Panc1 (cell line): ENCODE data around the gene ZNF474. TPM values are rescaled to one million over a fixed set of nuclear protein-coding genes. Genes with fewer than 3 reads are reported as not detected.

ENCODE experiments used
- ATAC-seq: fragments of 200-7000 bp; cut with Tn5 transposase; 2 replicates; pipeline ENCODE4 v1.9.1; 2020; ENCODE audit warnings: mild to moderate bottlenecking, moderate library complexity
- BruUV-seq: library from RNA; stranded (reverse); fragments of 400-500 nt; replicated peaks from 2 replicates; lab custom pipeline; 2021; lab: Mats Ljungman, UMichigan
- CTCF ChIA-PET: fragments of 300-600 bp; sonication (Branson Sonifier 250); formaldehyde crosslinking; loops from one replicate; lab custom pipeline; 2022; ENCODE audit warnings: antibody characterized with exemption; lab: Charles Lee
- POLR2A ChIA-PET: fragments of 300-600 bp; sonication (Branson Sonifier 250); formaldehyde crosslinking; loops from one replicate; lab custom pipeline; 2022; ENCODE audit warnings: antibody characterized with exemption; lab: Charles Lee
- DNase-seq: peaks from one replicate; pipeline ENCODE4 v3.0.0-alpha.2; 2010; ENCODE audit warnings: low read depth, low spot score
- H3K27ac ChIP-seq: 2 replicates; pipeline ENCODE4 v1.5.1; 2011; ENCODE audit warnings: mild to moderate bottlenecking, low read length, inconsistent platforms
- H3K27me3 ChIP-seq: fragments of 200-500 bp; sonication (Bioruptor generic); 2 replicates; pipeline ENCODE4 v1.6.0; 2014; ENCODE audit warnings: low read length, inconsistent platforms; ENCODE audit not compliant: control insufficient read depth, insufficient read depth
- H3K36me3 ChIP-seq: fragments of 200-500 bp; sonication (Bioruptor generic); 2 replicates; pipeline ENCODE4 v1.5.1; 2014; ENCODE audit warnings: inconsistent platforms, mild to moderate bottlenecking, low read length, moderate library complexity; ENCODE audit not compliant: control insufficient read depth, insufficient read depth
- H3K4me1 ChIP-seq: 2 replicates; pipeline ENCODE4 v1.5.1; 2011; ENCODE audit warnings: inconsistent platforms, mild to moderate bottlenecking, low read length, moderate library complexity; ENCODE audit not compliant: control insufficient read depth, insufficient read depth
- H3K4me3 ChIP-seq, 2 experiments: 2 replicates each; pipeline ENCODE4 v1.5.1; 2011 to 2012; ENCODE audit warnings: low read depth in 2 of 2, low read length in 2 of 2, mild to moderate bottlenecking in 2 of 2, inconsistent platforms in 1 of 2, moderate library complexity in 1 of 2
- H3K9me3 ChIP-seq: fragments of 200-500 bp; sonication (Bioruptor generic); 2 replicates; pipeline ENCODE4 v1.5.1; 2014; ENCODE audit warnings: low read depth, mild to moderate bottlenecking, inconsistent platforms, low read length, moderate library complexity; ENCODE audit not compliant: control insufficient read depth, insufficient read depth
- POLR2AphosphoS5 ChIP-seq: IDR thresholded peaks from 2 replicates; pipeline ENCODE4 v1.6.1; 2012; ENCODE audit warnings: mild to moderate bottlenecking, low read depth, low read length, moderate library complexity
- SIN3A ChIP-seq: IDR thresholded peaks from 2 replicates; pipeline ENCODE4 v1.6.1; 2012; ENCODE audit warnings: low read depth, mild to moderate bottlenecking, low read length, moderate library complexity, borderline replicate concordance; ENCODE audit not compliant: insufficient read depth
- TCF7L2 ChIP-seq: IDR thresholded peaks from 2 replicates; pipeline ENCODE4 v1.6.1; 2011; ENCODE audit warnings: mild to moderate bottlenecking, low read depth, low read length, inconsistent platforms
- in situ Hi-C: cut with HindIII; loops from 2 replicates; pipeline ENCODE4 v1.10.0; 2016; ENCODE audit warnings: low sequenced_read_pairs, low pct_unique_long_range_greater_than_20kb
- intact Hi-C: fragments of 100-400 bp; cut with micrococcal nuclease; formaldehyde crosslinking; loops from one replicate; pipeline ENCODE4 v1.10.0; 2022; ENCODE audit not compliant: unreplicated experiment
- total RNA-seq: library from RNA; stranded (reverse); gene quantifications from one replicate; pipeline ENCODE4 v1.2.1, GENCODE V29; 2021; ENCODE audit not compliant: unreplicated experiment
- TF ChIP-seq, protein P1 (sequence below): fragments of 450-650 bp; IDR thresholded peaks from 2 replicates; pipeline ENCODE4 v1.5.1; 2017; ENCODE audit warnings: mild to moderate bottlenecking
- TF ChIP-seq, protein P2 (sequence below), 2 experiments: IDR thresholded peaks; 2 replicates each; pipeline ENCODE4 v1.6.1; 2011 to 2012; ENCODE audit warnings: low read depth in 2 of 2, control low read depth in 1 of 2, low read length in 1 of 2, mild to moderate bottlenecking in 1 of 2, moderate library complexity in 1 of 2; ENCODE audit not compliant: insufficient read depth in 1 of 2

ZNF474 gene
- total RNA-seq, 1 experiment from 2014 or later, result not detected

DNA sequence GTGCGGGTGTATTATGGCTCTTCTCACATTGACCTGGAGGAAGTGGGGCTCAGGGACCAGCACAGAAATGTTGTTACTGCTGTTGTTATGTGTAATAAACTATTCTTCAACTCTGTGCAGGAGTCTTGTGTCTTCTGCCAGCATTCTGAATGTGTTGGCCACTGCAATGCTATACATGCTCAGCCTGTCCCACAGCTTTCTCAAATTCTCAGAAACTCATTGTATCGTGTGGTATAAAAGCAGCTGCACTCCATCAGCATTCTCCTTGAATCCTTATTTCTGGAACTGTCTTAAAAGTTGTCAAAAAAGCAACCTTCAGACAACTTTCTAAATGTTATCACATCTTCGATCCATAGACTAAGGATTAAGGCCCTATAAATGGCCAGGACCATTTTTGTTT is 72.0 kb downstream of the ZNF474 start:
- ChIA-PET POLR2A (no interaction called here), CTCF (no interaction called here)
- Histone ChIP-seq H3K4me3 (no peak overlapping the region), H3K9me3 (no peaks in the 10 kb centered on the region), H3K27me3 (no peaks in the 10 kb centered on the region), H3K36me3 (no peaks in the 10 kb centered on the region), H3K27ac (no peak overlapping the region), H3K4me1 (no peaks in the 10 kb centered on the region)
- in situ Hi-C loops (no loop called here), intact Hi-C loops (no loop called here)
- BruUV-seq, result no TSS peak
- ATAC-seq (no peak), DNase-seq (no peak)
- TF ChIP-seq, protein P1, sequence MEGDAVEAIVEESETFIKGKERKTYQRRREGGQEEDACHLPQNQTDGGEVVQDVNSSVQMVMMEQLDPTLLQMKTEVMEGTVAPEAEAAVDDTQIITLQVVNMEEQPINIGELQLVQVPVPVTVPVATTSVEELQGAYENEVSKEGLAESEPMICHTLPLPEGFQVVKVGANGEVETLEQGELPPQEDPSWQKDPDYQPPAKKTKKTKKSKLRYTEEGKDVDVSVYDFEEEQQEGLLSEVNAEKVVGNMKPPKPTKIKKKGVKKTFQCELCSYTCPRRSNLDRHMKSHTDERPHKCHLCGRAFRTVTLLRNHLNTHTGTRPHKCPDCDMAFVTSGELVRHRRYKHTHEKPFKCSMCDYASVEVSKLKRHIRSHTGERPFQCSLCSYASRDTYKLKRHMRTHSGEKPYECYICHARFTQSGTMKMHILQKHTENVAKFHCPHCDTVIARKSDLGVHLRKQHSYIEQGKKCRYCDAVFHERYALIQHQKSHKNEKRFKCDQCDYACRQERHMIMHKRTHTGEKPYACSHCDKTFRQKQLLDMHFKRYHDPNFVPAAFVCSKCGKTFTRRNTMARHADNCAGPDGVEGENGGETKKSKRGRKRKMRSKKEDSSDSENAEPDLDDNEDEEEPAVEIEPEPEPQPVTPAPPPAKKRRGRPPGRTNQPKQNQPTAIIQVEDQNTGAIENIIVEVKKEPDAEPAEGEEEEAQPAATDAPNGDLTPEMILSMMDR, result no peak
- no peak for TF ChIP-seq TCF7L2
- TF ChIP-seq POLR2AphosphoS5, result no peak
- TF ChIP-seq, protein P2, sequence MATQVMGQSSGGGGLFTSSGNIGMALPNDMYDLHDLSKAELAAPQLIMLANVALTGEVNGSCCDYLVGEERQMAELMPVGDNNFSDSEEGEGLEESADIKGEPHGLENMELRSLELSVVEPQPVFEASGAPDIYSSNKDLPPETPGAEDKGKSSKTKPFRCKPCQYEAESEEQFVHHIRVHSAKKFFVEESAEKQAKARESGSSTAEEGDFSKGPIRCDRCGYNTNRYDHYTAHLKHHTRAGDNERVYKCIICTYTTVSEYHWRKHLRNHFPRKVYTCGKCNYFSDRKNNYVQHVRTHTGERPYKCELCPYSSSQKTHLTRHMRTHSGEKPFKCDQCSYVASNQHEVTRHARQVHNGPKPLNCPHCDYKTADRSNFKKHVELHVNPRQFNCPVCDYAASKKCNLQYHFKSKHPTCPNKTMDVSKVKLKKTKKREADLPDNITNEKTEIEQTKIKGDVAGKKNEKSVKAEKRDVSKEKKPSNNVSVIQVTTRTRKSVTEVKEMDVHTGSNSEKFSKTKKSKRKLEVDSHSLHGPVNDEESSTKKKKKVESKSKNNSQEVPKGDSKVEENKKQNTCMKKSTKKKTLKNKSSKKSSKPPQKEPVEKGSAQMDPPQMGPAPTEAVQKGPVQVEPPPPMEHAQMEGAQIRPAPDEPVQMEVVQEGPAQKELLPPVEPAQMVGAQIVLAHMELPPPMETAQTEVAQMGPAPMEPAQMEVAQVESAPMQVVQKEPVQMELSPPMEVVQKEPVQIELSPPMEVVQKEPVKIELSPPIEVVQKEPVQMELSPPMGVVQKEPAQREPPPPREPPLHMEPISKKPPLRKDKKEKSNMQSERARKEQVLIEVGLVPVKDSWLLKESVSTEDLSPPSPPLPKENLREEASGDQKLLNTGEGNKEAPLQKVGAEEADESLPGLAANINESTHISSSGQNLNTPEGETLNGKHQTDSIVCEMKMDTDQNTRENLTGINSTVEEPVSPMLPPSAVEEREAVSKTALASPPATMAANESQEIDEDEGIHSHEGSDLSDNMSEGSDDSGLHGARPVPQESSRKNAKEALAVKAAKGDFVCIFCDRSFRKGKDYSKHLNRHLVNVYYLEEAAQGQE (IDR thresholded peaks at IDR 0.05; ENCODE audit: insufficient read depth in 1 of 2, low read depth in 2 of 2, low read length in 1 of 2), result no peak
- no peak for TF ChIP-seq SIN3A

DNA sequence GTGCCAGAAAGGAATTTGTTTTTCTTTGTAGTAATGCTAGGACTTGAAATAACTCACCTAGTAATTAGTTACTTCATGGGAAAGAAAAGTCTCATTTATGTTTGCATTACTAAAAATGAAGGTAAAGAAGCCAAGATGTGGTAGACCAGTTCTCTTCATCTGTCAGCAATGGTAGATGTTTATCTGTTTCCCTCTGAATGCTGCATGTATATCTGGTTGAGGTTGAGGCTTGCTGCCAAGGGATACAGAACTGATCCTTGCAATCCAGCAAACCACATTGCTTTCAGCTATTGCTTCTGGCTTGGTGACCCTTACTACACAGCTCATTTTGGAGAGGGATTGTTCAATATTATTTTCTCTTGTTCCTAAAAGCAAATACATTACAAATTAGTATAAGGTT is 73.6 kb downstream of the ZNF474 start:
- intact Hi-C loops (no loop called here), in situ Hi-C loops (no loop called here)
- DNase-seq (no peak), ATAC-seq (no peak)
- no peaks in the 10 kb centered on the region for H3K36me3 ChIP-seq
- no peak overlapping the region for H3K27ac ChIP-seq
- TF ChIP-seq, protein P2 (IDR thresholded peaks at IDR 0.05; ENCODE audit: insufficient read depth in 1 of 2, low read depth in 2 of 2, low read length in 1 of 2), result no peak
- TF ChIP-seq, protein P1, result no peak
- no peak for TF ChIP-seq POLR2AphosphoS5
- no peak for TF ChIP-seq SIN3A
- no peak for TF ChIP-seq TCF7L2
- BruUV-seq, result no TSS peak
- no peaks in the 10 kb centered on the region for H3K27me3 ChIP-seq
- ChIA-PET POLR2A (no interaction called here), CTCF (no interaction called here)
- no peak overlapping the region for H3K4me3 ChIP-seq
- H3K9me3 ChIP-seq, result no peaks in the 10 kb centered on the region
- no peaks in the 10 kb centered on the region for H3K4me1 ChIP-seq

Other genes with a start within 250 kb of the ZNF474 start
- gene SRFBP1, start 167.6 kb upstream of the ZNF474 start, total RNA-seq, result 17.0 TPM
- 0.62 TPM for gene LOX, start 51.3 kb upstream of the ZNF474 start, total RNA-seq
- gene SNCAIP, start 182.7 kb downstream of the ZNF474 start, total RNA-seq, result not detected